A549 (cell line): ENCODE data around the gene CEP63. TPM values are rescaled to one million over a fixed set of nuclear protein-coding genes. Genes with fewer than 3 reads are reported as not detected.

Source experiments
- ATAC-seq, 2 experiments: fragments of 200-7000 bp in 1 of 2; fragments of >200 bp in 1 of 2; cut with Nextera tagmentation in 1 of 2; cut with Tn5 transposase in 1 of 2; 3 replicates each; pipeline versions ENCODE4 v1.8.0 to v1.9.1; 2018 to 2020; ENCODE audit warnings: mild to moderate bottlenecking in 1 of 2, moderate library complexity in 1 of 2
- CTCF ChIA-PET: fragments of 300-600 bp; sonication (Branson Sonifier 250); formaldehyde crosslinking; extraction: SDS; loops from one replicate; lab custom pipeline; 2021; ENCODE audit warnings: antibody characterized with exemption, inconsistent platforms; lab: Yijun Ruan, JAX
- POLR2A ChIA-PET: fragments of 350-600 bp; formaldehyde crosslinking; extraction: SDS; loops from one replicate; lab custom pipeline; 2021; ENCODE audit warnings: antibody characterized with exemption, inconsistent platforms; lab: Yijun Ruan, JAX
- DNase-seq, 2 experiments: peaks; one replicate each; pipeline versions ENCODE4 v3.0.0 to v3.0.0-alpha.2; 2011 to 2016; ENCODE audit warnings: low read depth in 1 of 2, low spot score in 1 of 2
- FAIRE-seq: peaks from 2 replicates; lab custom pipeline; 2011; peaks lifted over from hg19 to GRCh38; lab: Jason Lieb, UNC
- H3K27ac ChIP-seq, 2 experiments: fragments of >200 bp; sonication (Bioruptor Twin); formaldehyde crosslinking; 3 replicates each; pipeline ENCODE4 v1.5.1; 2016 to 2017
- H3K4me1 ChIP-seq: fragments of >200 bp; sonication (Bioruptor Twin); formaldehyde crosslinking; 3 replicates; pipeline ENCODE4 v1.6.1; 2016
- H3K4me2 ChIP-seq: fragments of >200 bp; sonication (Bioruptor Twin); formaldehyde crosslinking; 3 replicates; pipeline ENCODE4 v1.6.1; 2016
- H3K4me3 ChIP-seq: fragments of >200 bp; sonication (Bioruptor Twin); formaldehyde crosslinking; 3 replicates; pipeline ENCODE4 v1.5.1; 2016
- H3K9me3 ChIP-seq: fragments of >200 bp; sonication (Bioruptor Twin); formaldehyde crosslinking; 3 replicates; pipeline ENCODE4 v1.6.1; 2016
- CBX2 ChIP-seq: fragments of 200-600 bp; sonication (generic); IDR thresholded peaks from 2 replicates; pipeline ENCODE4 v1.6.1; 2016; ENCODE audit warnings: low read depth, mild to moderate bottlenecking, borderline replicate concordance
- CBX8 ChIP-seq: fragments of 200-600 bp; sonication (generic); IDR thresholded peaks from 2 replicates; pipeline ENCODE4 v1.6.1; 2016
- CHD2 ChIP-seq: fragments of 150-350 bp; IDR thresholded peaks from 2 replicates; pipeline ENCODE4 v1.6.1; 2014; ENCODE audit warnings: low read length; ENCODE audit not compliant: partially characterized antibody
- EP300 ChIP-seq, 2 experiments: fragments of >200 bp; sonication (Bioruptor Twin); formaldehyde crosslinking; IDR thresholded peaks; 2 replicates in 1 of 2; 3 replicates in 1 of 2; pipeline ENCODE4 v1.6.1; 2016 to 2017
- FOSB ChIP-seq: fragments of 250-450 bp; sonication (Bioruptor Pico); IDR thresholded peaks from 2 replicates; pipeline ENCODE4 v1.5.0; 2020; ENCODE audit warnings: mild to moderate bottlenecking, moderate library complexity
- HES2 ChIP-seq: fragments of >200 bp; sonication (Bioruptor Twin); formaldehyde crosslinking; IDR thresholded peaks from 2 replicates; pipeline ENCODE4 v1.6.1; 2016
- HMGXB4 ChIP-seq: fragments of 250-450 bp; sonication (Bioruptor Pico); IDR thresholded peaks from 2 replicates; pipeline ENCODE4 v1.5.0; 2021; ENCODE audit warnings: mild to moderate bottlenecking, moderate library complexity, borderline replicate concordance
- JUN ChIP-seq, 2 experiments: fragments of >200 bp; sonication (Bioruptor Twin); formaldehyde crosslinking; IDR thresholded peaks; 2 replicates in 1 of 2; 3 replicates in 1 of 2; pipeline ENCODE4 v1.6.1; 2016 to 2017
- MAZ ChIP-seq: fragments of 150-350 bp; IDR thresholded peaks from 2 replicates; pipeline ENCODE4 v1.6.1; 2014; ENCODE audit warnings: antibody characterized with exemption, low read depth, low read length, borderline replicate concordance
- RCOR1 ChIP-seq: fragments of 150-350 bp; IDR thresholded peaks from 2 replicates; pipeline ENCODE4 v1.6.1; 2014; ENCODE audit warnings: antibody characterized with exemption, low read length, low read depth
- REST ChIP-seq: fragments of 200-600 bp; sonication (generic); IDR thresholded peaks from 2 replicates; pipeline ENCODE4 v1.6.1; 2016; ENCODE audit warnings: antibody characterized with exemption, mild to moderate bottlenecking, moderate library complexity
- SREBF2 ChIP-seq: fragments of 450-650 bp; IDR thresholded peaks from 2 replicates; pipeline ENCODE4 v1.6.1; 2014; ENCODE audit warnings: mild to moderate bottlenecking, moderate library complexity
- TP53 ChIP-seq: fragments of 250-450 bp; sonication (Bioruptor Pico); IDR thresholded peaks from 2 replicates; pipeline ENCODE4 v1.5.0; 2021; ENCODE audit warnings: mild to moderate bottlenecking, moderate library complexity
- USF2 ChIP-seq: fragments of 450-650 bp; IDR thresholded peaks from 2 replicates; pipeline ENCODE4 v1.6.1; 2014; ENCODE audit warnings: antibody characterized with exemption
- ZC3H11A ChIP-seq: fragments of 450-650 bp; IDR thresholded peaks from 2 replicates; pipeline ENCODE4 v1.6.1; 2014; ENCODE audit warnings: antibody characterized with exemption, mild to moderate bottlenecking
- ZFP36 ChIP-seq: fragments of 450-650 bp; IDR thresholded peaks from 2 replicates; pipeline ENCODE4 v1.6.1; 2014; ENCODE audit warnings: borderline replicate concordance; ENCODE audit not compliant: partially characterized antibody
- WGBS: methylation state at CpG from one replicate; pipeline ENCODE4 v1.1.6; 2017; ENCODE audit errors: missing lambda C conversion rate; 5-methylcytosine and 5-hydroxymethylcytosine counted together
- polyA plus RNA-seq, 4 experiments: library from polyadenylated mRNA; depleted of rRNA in 3 of 4; stranded (reverse); fragments of >200 nt; fragmentation: RNase III in 1 of 4; extraction: RNeasy Plus Mini Kit Qiagen cat#74134 plus additional on column Dnase treatment in 1 of 4; gene quantifications; 2 replicates in 3 of 4; 3 replicates in 1 of 4; pipeline ENCODE4 v1.2.3, GENCODE V29; 2011 to 2017

CEP63 gene
- polyA plus RNA-seq, 2 of the 4 experiments (the other 2 are of a cell fraction) = 17.4 to 24.0 TPM

GRCh38 chr3:134459562-134459961 is 26.3 kb upstream of the CEP63 start:
- ATAC-seq (no peak), DNase-seq (no peak), FAIRE-seq (no peak)
- H3K27ac ChIP-seq = no peak overlapping the region
- ChIA-PET POLR2A (no interaction called here), CTCF (interaction anchor here (1.0 to 1.4 kb wide), 3 partner anchors 11 to 151 kb away, joined by 4 to 7 read pairs (median 5); no protein-coding TSS in a partner anchor)
- no peak for TF ChIP-seq EP300 (IDR thresholded peaks at IDR 0.05)
- TF ChIP-seq HES2 = no peak
- no peak for TF ChIP-seq MAZ
- no peak for TF ChIP-seq CBX8
- H3K4me2 ChIP-seq = no peak overlapping the region
- 0 out of 3 replicates have a peak, but pooled peaks cover 3% of the 10 kb centered on the region for H3K4me1 ChIP-seq
- H3K9me3 ChIP-seq = no peaks in the 10 kb centered on the region
- H3K4me3 ChIP-seq = no peak overlapping the region
- WGBS = 69% methylated on average over 4 of the region's 4 CpGs

GRCh38 chr3:134460965-134461364 is 24.9 kb upstream of the CEP63 start:
- no peak for ATAC-seq
- POLR2A ChIA-PET = no interaction called here
- no peak for TF ChIP-seq CBX2
- TF ChIP-seq CHD2 = no peak

GRCh38 chr3:134462331-134462941 is 23.4 kb upstream of the CEP63 start:
- ATAC-seq = no peak
- H3K27ac ChIP-seq = peak overlapping the region in 1 of 2 experiments; percentile 12; a peak in 1 of 6 replicates
- 0 out of 3 replicates have a peak, but pooled peaks cover 3% of the 10 kb centered on the region for H3K4me1 ChIP-seq
- no peaks in the 10 kb centered on the region for H3K9me3 ChIP-seq
- ChIA-PET CTCF (interaction anchor here (1.3 kb wide), 1 partner anchor 16 kb away, joined by 3 read pairs; no protein-coding TSS in a partner anchor), POLR2A (no interaction called here)
- 73% methylated on average over 5 of the region's 5 CpGs for WGBS
- H3K4me2 ChIP-seq = no peak overlapping the region
- no peak for FAIRE-seq
- no peak overlapping the region for H3K4me3 ChIP-seq
- TF ChIP-seq MAZ (no peak), RCOR1 (no peak), TP53 (CRISPR knock-in tag) (no peak), USF2 (no peak), ZC3H11A (no peak), CHD2 (no peak), SREBF2 (no peak), REST (no peak), JUN (IDR thresholded peaks at IDR 0.05) (no peak), ZFP36 (no peak), CBX8 (no peak), FOSB (no peak), HMGXB4 (CRISPR knock-in tag) (no peak)
- DNase-seq = no peak

More at GRCh38 chr3:134460965-134461364, 24.9 kb upstream of the CEP63 start:
- CTCF ChIA-PET = interaction anchor here (1.0 kb wide), 1 partner anchor 152 kb away, joined by 3 read pairs; no protein-coding TSS in a partner anchor
- no peak overlapping the region for H3K4me2 ChIP-seq
- FAIRE-seq (no peak), DNase-seq (no peak)
- H3K4me3 ChIP-seq = no peak overlapping the region
- H3K9me3 ChIP-seq = no peaks in the 10 kb centered on the region
- 63% methylated on average over 2 of the region's 2 CpGs for WGBS
- no peak overlapping the region for H3K27ac ChIP-seq
- 0 out of 3 replicates have a peak, but pooled peaks cover 3% of the 10 kb centered on the region for H3K4me1 ChIP-seq
